ENCODE results near the gene ARHGAP30. TPM values are rescaled to one million over a fixed set of nuclear protein-coding genes. Genes with fewer than 3 reads are reported as not detected.

The ARHGAP30 gene
- total and polyA plus RNA-seq, 2 of the 8 experiments (the other 6 are each of a cell fraction or from before 2014, with no cell fraction given) = 0.27 to 0.39 TPM

GRCh38 chr1:161021970-161022353, 47.7 kb downstream of the ARHGAP30 start (continued):
- TF ChIP-seq CTCF (IDR thresholded peaks at IDR 0.05; ENCODE audit: control extremely low read depth in 1 of 3, insufficient read depth in 1 of 3, low read depth in 1 of 3, low read length in 3 of 3) (no peak), POLR2AphosphoS5 (IDR thresholded peaks at IDR 0.05; ENCODE audit: low read depth, low read length) (no peak), TAF7 (optimal IDR thresholded peaks at IDR 0.05; ENCODE audit: borderline replicate concordance, low read depth, low read length) (no peak), RFX5 (IDR thresholded peaks at IDR 0.05; ENCODE audit: borderline replicate concordance, low read depth, low read length) (no peak), CTBP2 (IDR thresholded peaks at IDR 0.05; ENCODE audit: borderline replicate concordance, insufficient read depth, insufficient read length, low read length) (no peak), POU5F1 (IDR thresholded peaks at IDR 0.05; ENCODE audit: low read depth, low read length) (no peak), CREB1 (IDR thresholded peaks at IDR 0.05) (no peak), EP300 (IDR thresholded peaks at IDR 0.05; ENCODE audit: borderline replicate concordance in 1 of 2, low read depth in 2 of 2, low read length in 2 of 2) (no peak)

All from H1 (cell line).